Type B pancreatic cell (in vitro differentiated cells): ENCODE data around the gene TAF6. TPM values are rescaled to one million over a fixed set of nuclear protein-coding genes. Genes with fewer than 3 reads are reported as not detected.

ENCODE experiments used
- DNase-seq: peaks from one replicate; pipeline ENCODE4 v3.0.0; 2021; ENCODE audit warnings: mixed read lengths; ENCODE audit not compliant: unreplicated experiment; ENCODE audit errors: extremely low spot score
- H3K27ac Mint-ChIP-seq: 2 replicates; pipeline ENCODE4 v1.8.0; 2021; ENCODE audit warnings: mild to moderate bottlenecking, mixed read lengths
- H3K27me3 Mint-ChIP-seq: 2 replicates; pipeline ENCODE4 v1.8.0; 2021; ENCODE audit warnings: mixed read lengths
- H3K36me3 Mint-ChIP-seq: 2 replicates; pipeline ENCODE4 v1.8.0; 2021; ENCODE audit warnings: mixed read lengths
- H3K4me1 Mint-ChIP-seq: one replicate; pipeline ENCODE4 v1.8.0; 2021; ENCODE audit warnings: mixed read lengths; ENCODE audit not compliant: unreplicated experiment
- H3K4me3 Mint-ChIP-seq: 2 replicates; pipeline ENCODE4 v1.8.0; 2021; ENCODE audit warnings: mild to moderate bottlenecking, mixed read lengths
- H3K9me3 Mint-ChIP-seq: 2 replicates; pipeline ENCODE4 v1.8.0; 2021; ENCODE audit warnings: mixed read lengths
- CTCF ChIP-seq: fragments of 200-600 bp; sonication (generic); conservative IDR thresholded peaks from 2 replicates; pipeline ENCODE4 v1.5.0; 2021; ENCODE audit warnings: antibody characterized with exemption, mild to moderate bottlenecking
- total RNA-seq: library from RNA; stranded (reverse); gene quantifications from 2 replicates; pipeline ENCODE4 v1.2.1, GENCODE V29; 2021; ENCODE audit warnings: low replicate concordance

TAF6 gene
- total RNA-seq, 1 donor from 2014 or later = 77.7 TPM

- no peak for DNase-seq
- Mint-ChIP-seq H3K36me3 (peaks cover 35% of the 10 kb centered on the region), H3K27me3 (no peaks in the 10 kb centered on the region), H3K4me1 (peaks cover 20% of the 10 kb centered on the region), H3K9me3 (peaks cover 9% of the 10 kb centered on the region), H3K4me3 (peak overlapping the region; percentile 97), H3K27ac (peak overlapping the region; percentile 90)
- TF ChIP-seq CTCF = no peak
Observed at GRCh38 chr7:100080907-100081534, 38.1 kb downstream of the TAF6 start.

GRCh38 chr7:100079024-100079560 is 40.1 kb downstream of the TAF6 start:
- Mint-ChIP-seq H3K4me1 (peaks cover 20% of the 10 kb centered on the region), H3K27ac (peak overlapping the region; percentile 65), H3K4me3 (peak overlapping the region; percentile 97), H3K27me3 (no peaks in the 10 kb centered on the region), H3K36me3 (peaks cover 54% of the 10 kb centered on the region), H3K9me3 (peaks cover 14% of the 10 kb centered on the region)
- no peak for TF ChIP-seq CTCF
- DNase-seq = no peak

GRCh38 chr7:100077205-100077604 is 42.0 kb downstream of the TAF6 start:
- peaks cover 14% of the 10 kb centered on the region for H3K4me1 Mint-ChIP-seq
- H3K27ac Mint-ChIP-seq = peak overlapping the region; percentile 77
- no peak for DNase-seq
- no peak for TF ChIP-seq CTCF
- peaks cover 73% of the 10 kb centered on the region for H3K36me3 Mint-ChIP-seq
- H3K9me3 Mint-ChIP-seq = peaks cover 18% of the 10 kb centered on the region
- H3K27me3 Mint-ChIP-seq = no peaks in the 10 kb centered on the region
- H3K4me3 Mint-ChIP-seq = peak overlapping the region; percentile 75

GRCh38 chr7:100075418-100075817 is 43.7 kb downstream of the TAF6 start:
- Mint-ChIP-seq H3K27ac (peak overlapping the region; percentile 13), H3K9me3 (peaks cover 26% of the 10 kb centered on the region)
- TF ChIP-seq CTCF = no peak

GRCh38 chr7:100074841-100075240 is 44.3 kb downstream of the TAF6 start:
- H3K36me3 Mint-ChIP-seq = peaks cover 87% of the 10 kb centered on the region
- peaks cover 26% of the 10 kb centered on the region for H3K9me3 Mint-ChIP-seq
- peaks cover 9% of the 10 kb centered on the region for H3K4me1 Mint-ChIP-seq
- H3K27ac Mint-ChIP-seq = no peak overlapping the region
- no peaks in the 10 kb centered on the region for H3K27me3 Mint-ChIP-seq
- TF ChIP-seq CTCF = no peak
- no peak overlapping the region for H3K4me3 Mint-ChIP-seq
- no peak for DNase-seq

More at GRCh38 chr7:100075418-100075817, 43.7 kb downstream of the TAF6 start:
- H3K27me3 Mint-ChIP-seq = no peaks in the 10 kb centered on the region
- no peak for DNase-seq
- no peak overlapping the region for H3K4me3 Mint-ChIP-seq
- peaks cover 85% of the 10 kb centered on the region for H3K36me3 Mint-ChIP-seq
- peaks cover 9% of the 10 kb centered on the region for H3K4me1 Mint-ChIP-seq
